Motor neuron (in vitro differentiated cells): ENCODE measurements around the gene DDX49. TPM values are rescaled to one million over a fixed set of nuclear protein-coding genes. Genes with fewer than 3 reads are reported as not detected.
"Not testable (repeated sequence)": the region's sequence is repeated elsewhere in the genome, so short reads cannot be mapped to it uniquely, and the experiment has no call there.

ENCODE experiments used
- ATAC-seq, 8 experiments: fragments of 200-7000 bp; cut with Tn5 transposase; replicated peaks in 6 of 8; 2 replicates each; pipeline ENCODE4 v1.8.0; 2021; ENCODE audit warnings: mild to moderate bottlenecking in 8 of 8, moderate library complexity in 8 of 8
- H3K27ac ChIP-seq, 2 donors: fragments of 250-450 bp; sonication (Bioruptor Pico); 2 replicates each; pipeline ENCODE4 v1.9.0; 2021; ENCODE audit warnings: antibody characterized with exemption in 2 of 2, mild to moderate bottlenecking in 2 of 2, moderate library complexity in 1 of 2
- H3K4me1 ChIP-seq, 2 donors: fragments of 250-450 bp; sonication (Bioruptor Pico); replicated peaks in 1 of 2; 2 replicates each; pipeline ENCODE4 v1.6.1; 2021; ENCODE audit warnings: antibody characterized with exemption in 2 of 2, mild to moderate bottlenecking in 2 of 2, moderate library complexity in 1 of 2
- H3K4me3 ChIP-seq, 5 donors: fragments of 250-450 bp; sonication (Bioruptor Pico); 2 replicates each; pipeline ENCODE4 v1.9.0; 2021; ENCODE audit warnings: antibody characterized with exemption in 5 of 5, mild to moderate bottlenecking in 5 of 5, moderate library complexity in 4 of 5
- WGBS, 10 experiments: fragments of 450-650 bp; shearing (Covaris generic); methylation state at CpG; one replicate each; pipeline ENCODE4 v1.0.0; 2022; 5-methylcytosine and 5-hydroxymethylcytosine counted together
- in situ Hi-C, 9 experiments: fragments of 400-800 bp; cut with MboI; loops; one replicate each; pipeline ENCODE4 v1.15.0; 2021; ENCODE audit warnings: low sequenced_read_pairs in 9 of 9, low pct_unique_long_range_greater_than_20kb in 2 of 9; ENCODE audit not compliant: unreplicated experiment in 9 of 9
- total RNA-seq, 8 experiments: library from RNA; unstranded; fragments of 300-600 nt; gene quantifications; 2 replicates each; pipeline versions ENCODE4 v1.2.3 to v1.2.4, GENCODE V29; 2022

Gene DDX49
- total RNA-seq, 8 experiments from 2014 or later, result 52.7 to 95.5 (median 67.7) TPM

- H3K4me1 ChIP-seq, result peaks cover 0 to 3% of the 10 kb centered on the region in 2 donors
- in situ Hi-C loops, result no loop called here
- no peak overlapping the region for H3K27ac ChIP-seq
- H3K4me3 ChIP-seq, result no peak overlapping the region
- WGBS, 10 experiments, result 50 to 100% (median 81%) methylated on average over 1 to 6 of the region's 9 CpGs; no CpG with 5 or more reads in 2 of the 10 experiments
- no peak for ATAC-seq
These were observed 25.8 kb downstream of the DDX49 start for GRCh38 chr19:18945297-18945696.

- peaks cover 0 to 3% of the 10 kb centered on the region in 2 donors for H3K4me1 ChIP-seq
- no peak for ATAC-seq
- in situ Hi-C loops, result no loop called here
These were observed 26.8 kb downstream of the DDX49 start for GRCh38 chr19:18946335-18946734.

GRCh38 chr19:18946918-18947317, 27.4 kb downstream of the DDX49 start:
- Histone ChIP-seq H3K4me3 (no peak overlapping the region), H3K4me1 (no peaks in the 10 kb centered on the region), H3K27ac (no peak overlapping the region)
- in situ Hi-C loops, result no loop called here
- ATAC-seq, result no peak
- WGBS, 10 experiments, result 20 to 100% (median 80%) methylated on average over 1 to 8 of the region's 14 CpGs; no CpG with 5 or more reads in 3 of the 10 experiments

More at GRCh38 chr19:18946335-18946734, 26.8 kb downstream of the DDX49 start:
- no peak overlapping the region for H3K27ac ChIP-seq
- H3K4me3 ChIP-seq, result no peak overlapping the region

- H3K4me1 ChIP-seq, result no peaks in the 10 kb centered on the region
- in situ Hi-C loops, result no loop called here
- 35 to 100% (median 83%) methylated on average over 2 to 4 of the region's 15 CpGs; no CpG with 5 or more reads in 5 of the 10 experiments for WGBS, 10 experiments
- no peak for ATAC-seq
- no peak overlapping the region for H3K4me3 ChIP-seq
- H3K27ac ChIP-seq, result no peak overlapping the region
These were observed 28.8 kb downstream of the DDX49 start for GRCh38 chr19:18948075-18948975.

GRCh38 chr19:18948976-18949356, 29.5 kb downstream of the DDX49 start:
- 90% methylated on average over 2 of the region's 5 CpGs; no CpG with 5 or more reads in 9 of the 10 experiments for WGBS, 10 experiments
- ATAC-seq, result no peak

GRCh38 chr19:18949858-18950257, 30.3 kb downstream of the DDX49 start:
- in situ Hi-C loops, result no loop called here
- 40 to 100% (median 88%) methylated on average over 1 to 3 of the region's 3 CpGs; no CpG with 5 or more reads in 5 of the 10 experiments for WGBS, 10 experiments
- Histone ChIP-seq H3K4me1 (no peaks in the 10 kb centered on the region), H3K27ac (no peak overlapping the region), H3K4me3 (no peak overlapping the region)
- no peak for ATAC-seq

More at GRCh38 chr19:18948976-18949356, 29.5 kb downstream of the DDX49 start:
- no peaks in the 10 kb centered on the region for H3K4me1 ChIP-seq
- in situ Hi-C loops, result no loop called here
- no peak overlapping the region for H3K27ac ChIP-seq
- H3K4me3 ChIP-seq, result no peak overlapping the region

- in situ Hi-C loops, result no loop called here
- ATAC-seq, result peak in 2 of 8 experiments; percentile 68 to 72
- 50 to 100% (median 80%) methylated on average over 1 to 3 of the region's 7 CpGs; no CpG with 5 or more reads in 3 of the 10 experiments for WGBS, 10 experiments
- H3K4me3 ChIP-seq, result no peak overlapping the region
- H3K4me1 ChIP-seq, result no peaks in the 10 kb centered on the region
- H3K27ac ChIP-seq, result no peak overlapping the region
These were observed 32.3 kb downstream of the DDX49 start for GRCh38 chr19:18951721-18952281.

GRCh38 chr19:18952364-18953003, 33.0 kb downstream of the DDX49 start:
- H3K27ac ChIP-seq, ATAC-seq, in situ Hi-C loops, H3K4me3 ChIP-seq, H3K4me1 ChIP-seq: not testable (repeated sequence)
- 40 to 77% (median 66%) methylated on average over 1 to 13 of the region's 17 CpGs; no CpG with 5 or more reads in 4 of the 10 experiments for WGBS, 10 experiments

GRCh38 chr19:18954094-18954493, 34.6 kb downstream of the DDX49 start:
- ATAC-seq, result no peak
- Histone ChIP-seq H3K27ac (no peak overlapping the region), H3K4me3 (no peak overlapping the region), H3K4me1 (no peaks in the 10 kb centered on the region)
- WGBS, 10 experiments, result 50 to 73% (median 57%) methylated on average over 1 to 2 of the region's 3 CpGs; no CpG with 5 or more reads in 5 of the 10 experiments
- in situ Hi-C loops, result no loop called here

- 64 to 90% (median 76%) methylated on average over 1 to 2 of the region's 2 CpGs; no CpG with 5 or more reads in 4 of the 10 experiments for WGBS, 10 experiments
- in situ Hi-C loops, result no loop called here
- ATAC-seq, result no peak
- Histone ChIP-seq H3K4me3 (no peak overlapping the region), H3K27ac (no peak overlapping the region), H3K4me1 (no peaks in the 10 kb centered on the region)
These were observed 35.5 kb downstream of the DDX49 start for GRCh38 chr19:18955042-18955441.

GRCh38 chr19:18960370-18960769, 40.9 kb downstream of the DDX49 start:
- Histone ChIP-seq H3K4me1 (no peaks in the 10 kb centered on the region), H3K27ac (no peak overlapping the region), H3K4me3 (no peak overlapping the region)
- 60 to 100% (median 84%) methylated on average over 1 to 4 of the region's 4 CpGs; no CpG with 5 or more reads in 3 of the 10 experiments for WGBS, 10 experiments
- in situ Hi-C loops, result no loop called here
- ATAC-seq, result no peak

GRCh38 chr19:18961767-18962620, 42.5 kb downstream of the DDX49 start:
- no peaks in the 10 kb centered on the region for H3K4me1 ChIP-seq
- WGBS, 10 experiments, result 22 to 80% (median 31%) methylated on average over 1 to 10 of the region's 26 CpGs; no CpG with 5 or more reads in 4 of the 10 experiments
- no peak overlapping the region for H3K4me3 ChIP-seq
- peak in 3 of 8 experiments; percentile 30 to 54 (median 49) for ATAC-seq
- in situ Hi-C loops, result no loop called here
- no peak overlapping the region for H3K27ac ChIP-seq
